Cardiac muscle cell (in vitro differentiated cells and primary cell): ENCODE results near the gene PAX5. TPM values are rescaled to one million over a fixed set of nuclear protein-coding genes. Genes with fewer than 3 reads are reported as not detected.

ENCODE experiments used
- DNase-seq, 2 donors: peaks; one replicate each; pipeline versions ENCODE4 v3.0.0 to v3.0.0-alpha.2; 2010 to 2017; ENCODE audit warnings: low read depth in 1 of 2, low spot score in 1 of 2
- H3K27ac ChIP-seq: fragments of 200-600 bp; sonication (generic); 2 replicates; pipeline ENCODE4 v1.5.1; 2016
- H3K27me3 ChIP-seq: fragments of 200-600 bp; sonication (generic); 2 replicates; pipeline ENCODE4 v1.6.0; 2016; ENCODE audit warnings: control low read depth
- H3K36me3 ChIP-seq: fragments of 200-600 bp; sonication (generic); 2 replicates; pipeline ENCODE4 v1.5.1; 2016; ENCODE audit warnings: control low read depth
- H3K4me1 ChIP-seq: fragments of 200-600 bp; sonication (generic); 2 replicates; pipeline ENCODE4 v1.8.1; 2017; ENCODE audit warnings: low read depth, mild to moderate bottlenecking, mixed run types
- H3K4me3 ChIP-seq: fragments of 200-600 bp; sonication (generic); 2 replicates; pipeline ENCODE4 v1.5.1; 2016; ENCODE audit warnings: mild to moderate bottlenecking
- H3K9me3 ChIP-seq: fragments of 200-600 bp; sonication (generic); 2 replicates; pipeline ENCODE4 v1.5.1; 2017; ENCODE audit warnings: low read depth, mild to moderate bottlenecking, control low read depth
- CTCF ChIP-seq: IDR thresholded peaks from 2 replicates; pipeline ENCODE4 v1.5.1; 2012; ENCODE audit warnings: low read depth, mild to moderate bottlenecking, low read length
- polyA plus RNA-seq: library from polyadenylated mRNA; unstranded; fragments of >200 nt; fragmentation: Nextera tagmentation; extraction: Ambion mirVana; gene quantifications from 2 replicates; pipeline ENCODE4 v1.2.1, GENCODE V29; 2016
- total RNA-seq: library from RNA; depleted of rRNA; stranded (reverse); fragments of >200 nt; gene quantifications from 2 replicates; pipeline ENCODE4 v1.2.3, GENCODE V29; 2016

PAX5 gene
- total and polyA plus RNA-seq, 2 experiments from 2014 or later = not detected

- H3K4me1 ChIP-seq = peaks cover 9% of the 10 kb centered on the region
- H3K27me3 ChIP-seq = peaks cover 97% of the 10 kb centered on the region
- no peak overlapping the region for H3K4me3 ChIP-seq
- DNase-seq = no peak
- no peaks in the 10 kb centered on the region for H3K9me3 ChIP-seq
- no peak for TF ChIP-seq CTCF
- no peaks in the 10 kb centered on the region for H3K36me3 ChIP-seq
- no peak overlapping the region for H3K27ac ChIP-seq
These were observed 3.0 kb downstream of the PAX5 start for GRCh38 chr9:37031081-37031480.

GRCh38 chr9:37030611-37030939 is 3.5 kb downstream of the PAX5 start:
- no peak for TF ChIP-seq CTCF
- Histone ChIP-seq H3K9me3 (no peaks in the 10 kb centered on the region), H3K36me3 (no peaks in the 10 kb centered on the region), H3K27me3 (peaks cover 97% of the 10 kb centered on the region), H3K4me3 (no peak overlapping the region), H3K27ac (no peak overlapping the region), H3K4me1 (peaks cover 9% of the 10 kb centered on the region)
- DNase-seq = no peak

- DNase-seq = no peak
- Histone ChIP-seq H3K4me3 (no peak overlapping the region), H3K4me1 (peaks cover 9% of the 10 kb centered on the region), H3K9me3 (no peaks in the 10 kb centered on the region), H3K27ac (no peak overlapping the region), H3K36me3 (no peaks in the 10 kb centered on the region), H3K27me3 (peaks cover 97% of the 10 kb centered on the region)
- TF ChIP-seq CTCF = no peak
These were observed 4.1 kb downstream of the PAX5 start for GRCh38 chr9:37029776-37030610.

- Histone ChIP-seq H3K4me1 (peaks cover 9% of the 10 kb centered on the region), H3K9me3 (no peaks in the 10 kb centered on the region), H3K36me3 (no peaks in the 10 kb centered on the region), H3K27me3 (peaks cover 97% of the 10 kb centered on the region), H3K27ac (no peak overlapping the region), H3K4me3 (no peak overlapping the region)
- TF ChIP-seq CTCF = no peak
- no peak for DNase-seq
These were observed 4.7 kb downstream of the PAX5 start for GRCh38 chr9:37029304-37029775.

- no peak for DNase-seq
- no peaks in the 10 kb centered on the region for H3K36me3 ChIP-seq
- H3K27ac ChIP-seq = no peak overlapping the region
- TF ChIP-seq CTCF = no peak
- no peaks in the 10 kb centered on the region for H3K9me3 ChIP-seq
- H3K27me3 ChIP-seq = peaks cover 97% of the 10 kb centered on the region
- H3K4me1 ChIP-seq = peaks cover 9% of the 10 kb centered on the region
- H3K4me3 ChIP-seq = no peak overlapping the region
These were observed 5.5 kb downstream of the PAX5 start for GRCh38 chr9:37028420-37029031.
